Calu3 (cell line): ENCODE data around the gene CAP2. TPM values are rescaled to one million over a fixed set of nuclear protein-coding genes. Genes with fewer than 3 reads are reported as not detected.

Experiments used
- Bru-seq: library from RNA; stranded (reverse); fragments of 400-500 nt; gene quantifications from one replicate; lab custom pipeline; 2021; lab: Mats Ljungman, UMichigan
- BruChase-seq, 2 experiments: library from RNA; stranded (reverse); fragments of 400-500 nt; gene quantifications; one replicate each; lab custom pipeline; 2021; lab: Mats Ljungman, UMichigan
- BruUV-seq: library from RNA; stranded (reverse); fragments of 400-500 nt; replicated peaks from 2 replicates; lab custom pipeline; 2021; lab: Mats Ljungman, UMichigan
- CTCF ChIA-PET: fragments of 300-600 bp; sonication (Branson Sonifier 250); formaldehyde crosslinking; loops from one replicate; lab custom pipeline; 2022; ENCODE audit warnings: antibody characterized with exemption; lab: Charles Lee
- DNase-seq: peaks from one replicate; pipeline ENCODE4 v3.0.0; 2022
- H3K27ac Mint-ChIP-seq: one replicate; pipeline ENCODE4 v1.8.0; 2022; ENCODE audit warnings: mixed read lengths; ENCODE audit not compliant: unreplicated experiment
- H3K27me3 Mint-ChIP-seq: one replicate; pipeline ENCODE4 v1.8.0; 2022; ENCODE audit warnings: mixed read lengths; ENCODE audit not compliant: unreplicated experiment
- H3K36me3 Mint-ChIP-seq: one replicate; pipeline ENCODE4 v1.8.0; 2022; ENCODE audit warnings: mild to moderate bottlenecking, moderate library complexity, mixed read lengths; ENCODE audit not compliant: insufficient read depth, unreplicated experiment
- H3K4me1 Mint-ChIP-seq: one replicate; pipeline ENCODE4 v1.8.0; 2022; ENCODE audit warnings: mild to moderate bottlenecking, low read depth, mixed read lengths; ENCODE audit not compliant: unreplicated experiment
- H3K4me3 Mint-ChIP-seq: one replicate; pipeline ENCODE4 v1.8.0; 2022; ENCODE audit warnings: mild to moderate bottlenecking, low read depth, moderate library complexity, mixed read lengths; ENCODE audit not compliant: unreplicated experiment
- H3K9me3 Mint-ChIP-seq: one replicate; pipeline ENCODE4 v1.8.0; 2022; ENCODE audit warnings: low read depth, mixed read lengths; ENCODE audit not compliant: unreplicated experiment
- intact Hi-C: fragments of 100-400 bp; cut with micrococcal nuclease; formaldehyde crosslinking; loops from one replicate; pipeline ENCODE4 v1.10.0; 2022; ENCODE audit not compliant: unreplicated experiment
- long read RNA-seq: library from polyadenylated mRNA; stranded (forward); transcript quantifications from one replicate; pipeline ENCODE4 v2.0.0, GENCODE V29; 2022
- total RNA-seq: library from RNA; stranded (reverse); gene quantifications from 2 replicates; pipeline ENCODE4 v1.2.3, GENCODE V29; 2022
- TF ChIP-seq, protein P1 (sequence below): fragments of 200-600 bp; IDR thresholded peaks from one replicate; pipeline ENCODE4 v1.8.0; 2022; ENCODE audit warnings: antibody characterized with exemption; ENCODE audit not compliant: unreplicated experiment

CAP2 gene, protein sequence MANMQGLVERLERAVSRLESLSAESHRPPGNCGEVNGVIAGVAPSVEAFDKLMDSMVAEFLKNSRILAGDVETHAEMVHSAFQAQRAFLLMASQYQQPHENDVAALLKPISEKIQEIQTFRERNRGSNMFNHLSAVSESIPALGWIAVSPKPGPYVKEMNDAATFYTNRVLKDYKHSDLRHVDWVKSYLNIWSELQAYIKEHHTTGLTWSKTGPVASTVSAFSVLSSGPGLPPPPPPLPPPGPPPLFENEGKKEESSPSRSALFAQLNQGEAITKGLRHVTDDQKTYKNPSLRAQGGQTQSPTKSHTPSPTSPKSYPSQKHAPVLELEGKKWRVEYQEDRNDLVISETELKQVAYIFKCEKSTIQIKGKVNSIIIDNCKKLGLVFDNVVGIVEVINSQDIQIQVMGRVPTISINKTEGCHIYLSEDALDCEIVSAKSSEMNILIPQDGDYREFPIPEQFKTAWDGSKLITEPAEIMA
- total RNA-seq (14.6 and 15.7 TPM in 2 replicates), Bru-seq, nascent RNA (percentile 64 among the genes with signal in this experiment), BruChase-seq, experiment 1, labeled RNA remaining after a 6-hour chase (percentile 65 among the genes with signal in this experiment), BruChase-seq, experiment 2, labeled RNA remaining after a 2-hour chase (percentile 65 among the genes with signal in this experiment)
- long read RNA-seq, transcript CAP2-203 (11 exons, 1,404 nt) = minor isoform, 5 of 20 reads
- long read RNA-seq, transcript CAP2-201 (13 exons, 3,316 nt) = major isoform, 8 of 20 reads
- long read RNA-seq, partial matches to known transcripts = 1 of 20 reads
- long read RNA-seq, other reads (novel, unspliced or antisense) = 4 of 20 reads

GRCh38 chr6:17392978-17393891 is at the start of gene CAP2:
Gene CAP2 (plus strand): TSS chr6:17393595. CDS start chr6:17421556, 27,961 bp downstream.
- H3K9me3 Mint-ChIP-seq = no peaks in the 10 kb centered on the region
- H3K4me1 Mint-ChIP-seq = no peaks in the 10 kb centered on the region
- intact Hi-C loops = loop anchor here (2.0 to 10.0 kb wide), 2 partner anchors 38 to 108 kb away; partner anchors contain the start of gene RBM24
- CTCF ChIA-PET = interaction anchor here (0.6 kb wide), 3 partner anchors 117 to 267 kb away, joined by 3 to 6 read pairs (median 4); no protein-coding TSS in a partner anchor
- peaks cover 15% of the 10 kb centered on the region for H3K36me3 Mint-ChIP-seq
- no TSS peak for BruUV-seq
- TF ChIP-seq, protein P1, sequence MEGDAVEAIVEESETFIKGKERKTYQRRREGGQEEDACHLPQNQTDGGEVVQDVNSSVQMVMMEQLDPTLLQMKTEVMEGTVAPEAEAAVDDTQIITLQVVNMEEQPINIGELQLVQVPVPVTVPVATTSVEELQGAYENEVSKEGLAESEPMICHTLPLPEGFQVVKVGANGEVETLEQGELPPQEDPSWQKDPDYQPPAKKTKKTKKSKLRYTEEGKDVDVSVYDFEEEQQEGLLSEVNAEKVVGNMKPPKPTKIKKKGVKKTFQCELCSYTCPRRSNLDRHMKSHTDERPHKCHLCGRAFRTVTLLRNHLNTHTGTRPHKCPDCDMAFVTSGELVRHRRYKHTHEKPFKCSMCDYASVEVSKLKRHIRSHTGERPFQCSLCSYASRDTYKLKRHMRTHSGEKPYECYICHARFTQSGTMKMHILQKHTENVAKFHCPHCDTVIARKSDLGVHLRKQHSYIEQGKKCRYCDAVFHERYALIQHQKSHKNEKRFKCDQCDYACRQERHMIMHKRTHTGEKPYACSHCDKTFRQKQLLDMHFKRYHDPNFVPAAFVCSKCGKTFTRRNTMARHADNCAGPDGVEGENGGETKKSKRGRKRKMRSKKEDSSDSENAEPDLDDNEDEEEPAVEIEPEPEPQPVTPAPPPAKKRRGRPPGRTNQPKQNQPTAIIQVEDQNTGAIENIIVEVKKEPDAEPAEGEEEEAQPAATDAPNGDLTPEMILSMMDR = no peak
- H3K4me3 Mint-ChIP-seq = peak within 1 kb of the TSS; percentile 72
- no peaks in the 10 kb centered on the region for H3K27me3 Mint-ChIP-seq
- H3K27ac Mint-ChIP-seq = peak within 1 kb of the TSS; percentile 69
- peak; percentile 49 for DNase-seq

- BruUV-seq = no TSS peak
- CTCF ChIA-PET = no interaction called here
- H3K4me3 Mint-ChIP-seq = no peak overlapping the region
- H3K27me3 Mint-ChIP-seq = no peaks in the 10 kb centered on the region
- H3K36me3 Mint-ChIP-seq = no peaks in the 10 kb centered on the region
- intact Hi-C loops = no loop called here
- no peaks in the 10 kb centered on the region for H3K4me1 Mint-ChIP-seq
- TF ChIP-seq, protein P1 = no peak
- no peak for DNase-seq
- H3K9me3 Mint-ChIP-seq = no peaks in the 10 kb centered on the region
- no peak overlapping the region for H3K27ac Mint-ChIP-seq
Observed at GRCh38 chr6:17347012-17347411, 46.4 kb upstream of the CAP2 start.

DNA sequence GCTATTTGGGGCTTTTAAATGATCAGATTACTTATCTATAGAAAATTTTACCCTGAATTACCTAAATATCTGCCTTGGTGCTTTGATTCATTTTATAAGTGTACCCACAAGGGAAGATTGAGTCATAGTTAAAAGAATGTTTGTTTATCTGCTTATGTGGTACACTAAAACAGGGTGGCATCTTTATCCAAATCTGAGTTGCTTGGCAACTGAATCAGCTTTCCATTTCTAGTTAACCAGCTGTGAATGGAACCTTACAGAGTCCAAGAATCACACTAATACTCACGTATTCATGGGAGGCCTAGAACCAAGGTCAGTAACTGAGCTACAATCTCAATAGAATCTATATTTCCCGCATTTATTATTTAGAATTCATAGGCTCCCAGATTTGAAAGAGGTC is 44.0 kb upstream of the CAP2 start:
- Mint-ChIP-seq H3K27ac (no peak overlapping the region), H3K36me3 (no peaks in the 10 kb centered on the region), H3K27me3 (no peaks in the 10 kb centered on the region), H3K4me1 (no peaks in the 10 kb centered on the region), H3K4me3 (no peak overlapping the region), H3K9me3 (no peaks in the 10 kb centered on the region)
- TF ChIP-seq, protein P1 = no peak
- intact Hi-C loops = no loop called here
- BruUV-seq = no TSS peak
- CTCF ChIA-PET = no interaction called here
- no peak for DNase-seq
